ENCODE measurements around the gene PRAC2. TPM values are rescaled to one million over a fixed set of nuclear protein-coding genes. Genes with fewer than 3 reads are reported as not detected.

Gene PRAC2
- total RNA-seq, 1 experiment from 2014 or later, result not detected

GRCh38 chr17:48732688-48733629, 10.0 kb downstream of the PRAC2 start:
- H3K9me3 ChIP-seq (ENCODE audit: control insufficient read depth, insufficient read depth, low read depth, low read length), result no peaks in the 10 kb centered on the region
- no peaks in the 10 kb centered on the region; the same call in 1 of the 2 replicates for H3K27me3 ChIP-seq (ENCODE audit: control insufficient read depth, insufficient read depth, low read length)
- TF ChIP-seq, protein P1, sequence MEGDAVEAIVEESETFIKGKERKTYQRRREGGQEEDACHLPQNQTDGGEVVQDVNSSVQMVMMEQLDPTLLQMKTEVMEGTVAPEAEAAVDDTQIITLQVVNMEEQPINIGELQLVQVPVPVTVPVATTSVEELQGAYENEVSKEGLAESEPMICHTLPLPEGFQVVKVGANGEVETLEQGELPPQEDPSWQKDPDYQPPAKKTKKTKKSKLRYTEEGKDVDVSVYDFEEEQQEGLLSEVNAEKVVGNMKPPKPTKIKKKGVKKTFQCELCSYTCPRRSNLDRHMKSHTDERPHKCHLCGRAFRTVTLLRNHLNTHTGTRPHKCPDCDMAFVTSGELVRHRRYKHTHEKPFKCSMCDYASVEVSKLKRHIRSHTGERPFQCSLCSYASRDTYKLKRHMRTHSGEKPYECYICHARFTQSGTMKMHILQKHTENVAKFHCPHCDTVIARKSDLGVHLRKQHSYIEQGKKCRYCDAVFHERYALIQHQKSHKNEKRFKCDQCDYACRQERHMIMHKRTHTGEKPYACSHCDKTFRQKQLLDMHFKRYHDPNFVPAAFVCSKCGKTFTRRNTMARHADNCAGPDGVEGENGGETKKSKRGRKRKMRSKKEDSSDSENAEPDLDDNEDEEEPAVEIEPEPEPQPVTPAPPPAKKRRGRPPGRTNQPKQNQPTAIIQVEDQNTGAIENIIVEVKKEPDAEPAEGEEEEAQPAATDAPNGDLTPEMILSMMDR (IDR thresholded peaks at IDR 0.05), result no peak
- no peak for TF ChIP-seq TCF7L2 (IDR thresholded peaks at IDR 0.05; ENCODE audit: low read depth, low read length)
- no peak for TF ChIP-seq SIN3A (IDR thresholded peaks at IDR 0.05; ENCODE audit: borderline replicate concordance, insufficient read depth, low read depth, low read length)
- no peak for TF ChIP-seq REST (IDR thresholded peaks at IDR 0.05; ENCODE audit: insufficient read depth in 1 of 2, low read depth in 2 of 2, low read length in 1 of 2)
- no peak for TF ChIP-seq POLR2AphosphoS5 (IDR thresholded peaks at IDR 0.05; ENCODE audit: low read depth, low read length)
- no peak for DNase-seq (ENCODE audit: low read depth, low spot score)
- no peak overlapping the region for H3K27ac ChIP-seq (ENCODE audit: low read length)
- no peaks in the 10 kb centered on the region for H3K36me3 ChIP-seq (ENCODE audit: control insufficient read depth, insufficient read depth, low read length)
- no peak overlapping the region for H3K4me3 ChIP-seq (ENCODE audit: low read depth in 2 of 2, low read length in 2 of 2)
- H3K4me1 ChIP-seq (ENCODE audit: control insufficient read depth, insufficient read depth, low read length), result peaks cover 3% of the 10 kb centered on the region; the same call in 1 of the 2 replicates
- BruUV-seq (replicated peaks), result no TSS peak
- POLR2A ChIA-PET, result no interaction called here
- in situ Hi-C loops (cut with HindIII; ENCODE audit: low pct_unique_long_range_greater_than_20kb, low sequenced_read_pairs) (loop anchor here (10.0 kb wide), 1 partner anchor 172 kb away; the partner anchor contains the start of gene UBE2Z), intact Hi-C loops (cut with micrococcal nuclease; ENCODE audit: unreplicated experiment) (no loop called here)
- CTCF ChIA-PET, result interaction anchor here (0.9 to 1.5 kb wide), 3 partner anchors 9 to 146 kb away, joined by 3 to 5 read pairs (median 4); no protein-coding TSS in a partner anchor
- ATAC-seq, result no peak

DNA sequence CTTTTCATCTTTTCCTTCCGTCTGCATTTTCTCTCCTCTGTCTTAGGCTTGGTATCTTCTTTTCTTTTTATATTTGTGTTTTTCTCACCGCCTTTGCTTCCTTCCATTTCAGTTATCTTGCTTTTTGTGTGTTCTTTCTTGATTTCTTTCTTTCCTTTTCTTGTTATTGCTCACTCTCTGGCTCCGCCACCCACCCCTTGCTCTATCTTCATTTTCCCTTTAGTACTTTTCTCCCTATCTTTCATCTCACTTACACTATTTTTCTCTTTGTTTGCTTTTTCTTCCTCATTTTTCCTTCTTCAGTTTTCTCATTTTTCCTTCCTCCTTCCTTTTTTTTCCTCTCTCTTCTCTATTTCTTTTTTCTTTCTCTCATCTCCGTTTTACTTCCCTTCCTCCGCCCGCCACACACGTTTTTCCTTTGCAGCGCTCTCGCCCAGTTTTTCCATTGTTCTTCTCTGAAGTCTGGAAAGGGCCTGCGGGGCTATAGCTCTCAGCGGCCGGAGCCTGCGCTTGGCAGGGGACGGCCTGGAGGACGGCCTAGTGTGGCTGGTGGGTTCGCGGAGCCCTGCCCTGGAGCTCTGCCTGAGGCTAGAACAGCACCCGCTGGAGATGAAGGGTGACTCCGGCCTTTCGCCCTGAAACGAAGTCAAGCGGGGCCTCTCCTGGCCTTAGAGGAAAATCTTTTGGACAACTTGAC, 10.8 kb downstream of the PRAC2 start:
- ChIA-PET POLR2A (interaction anchor here (0.7 kb wide), 1 partner anchor 33 kb away, joined by 7 read pairs; no protein-coding TSS in a partner anchor), CTCF (interaction anchor here (0.8 to 1.6 kb wide), 4 partner anchors 9 to 151 kb away, joined by 4 to 5 read pairs (median 4); no protein-coding TSS in a partner anchor)
- TF ChIP-seq POLR2AphosphoS5 (IDR thresholded peaks at IDR 0.05; ENCODE audit: low read depth, low read length) (no peak), REST (IDR thresholded peaks at IDR 0.05; ENCODE audit: insufficient read depth in 1 of 2, low read depth in 2 of 2, low read length in 1 of 2) (no peak), SIN3A (IDR thresholded peaks at IDR 0.05; ENCODE audit: borderline replicate concordance, insufficient read depth, low read depth, low read length) (no peak), TCF7L2 (IDR thresholded peaks at IDR 0.05; ENCODE audit: low read depth, low read length) (no peak)
- TF ChIP-seq, protein P1 (IDR thresholded peaks at IDR 0.05), result no peak
- BruUV-seq (replicated peaks), result no TSS peak
- ATAC-seq, result no peak
- Histone ChIP-seq H3K27ac (ENCODE audit: low read length) (no peak overlapping the region), H3K4me3 (ENCODE audit: low read depth in 2 of 2, low read length in 2 of 2) (no peak overlapping the region), H3K27me3 (ENCODE audit: control insufficient read depth, insufficient read depth, low read length) (no peaks in the 10 kb centered on the region; the same call in 1 of the 2 replicates), H3K36me3 (ENCODE audit: control insufficient read depth, insufficient read depth, low read length) (no peaks in the 10 kb centered on the region), H3K9me3 (ENCODE audit: control insufficient read depth, insufficient read depth, low read depth, low read length) (no peaks in the 10 kb centered on the region), H3K4me1 (ENCODE audit: control insufficient read depth, insufficient read depth, low read length) (peaks cover 3% of the 10 kb centered on the region; the same call in 1 of the 2 replicates)
- in situ Hi-C loops (cut with HindIII; ENCODE audit: low pct_unique_long_range_greater_than_20kb, low sequenced_read_pairs), result loop anchor here (10.0 kb wide), 1 partner anchor 171 kb away; the partner anchor contains the start of gene UBE2Z
- intact Hi-C loops (cut with micrococcal nuclease; ENCODE audit: unreplicated experiment), result no loop called here
- DNase-seq (ENCODE audit: low read depth, low spot score), result no peak
